HUES64 (cell line): ENCODE measurements around the gene DPP9.

ENCODE experiments used
- H3K27ac ChIP-seq: 2 replicates; pipeline ENCODE4 v1.7.0; 2013; ENCODE audit warnings: low read depth, low read length, inconsistent platforms
- H3K27me3 ChIP-seq: 2 replicates; pipeline ENCODE4 v1.6.1; 2013; ENCODE audit warnings: mild to moderate bottlenecking, low read length; ENCODE audit not compliant: insufficient read depth
- H3K36me3 ChIP-seq: 2 replicates; pipeline ENCODE4 v1.6.1; 2013; ENCODE audit warnings: mild to moderate bottlenecking, low read length; ENCODE audit not compliant: insufficient read depth
- H3K4me1 ChIP-seq: 2 replicates; pipeline ENCODE4 v1.6.1; 2013; ENCODE audit warnings: mild to moderate bottlenecking, low read length, moderate library complexity; ENCODE audit not compliant: insufficient read depth
- H3K4me3 ChIP-seq: 2 replicates; pipeline ENCODE4 v1.5.1; 2013; ENCODE audit warnings: mild to moderate bottlenecking, low read length, moderate library complexity
- H3K9ac ChIP-seq: 2 replicates; pipeline ENCODE4 v1.6.1; 2013; ENCODE audit warnings: mild to moderate bottlenecking, low read depth, low read length
- H3K9me3 ChIP-seq: 2 replicates; pipeline ENCODE4 v1.6.1; 2013; ENCODE audit warnings: low read depth, low read length; ENCODE audit not compliant: insufficient read depth
- WGBS: fragments of 150-250, 120-280 bp; methylation state at CpG from one replicate; pipeline ENCODE4 v1.1.7; 2013; ENCODE audit warnings: missing lambda C conversion rate; 5-methylcytosine and 5-hydroxymethylcytosine counted together

DPP9 gene

GRCh38 chr19:4707322-4707721, 16.3 kb downstream of the DPP9 start:
- Histone ChIP-seq H3K9ac (no peak overlapping the region), H3K27ac (no peak overlapping the region), H3K36me3 (peaks cover 69% of the 10 kb centered on the region), H3K4me3 (no peak overlapping the region), H3K4me1 (no peaks in the 10 kb centered on the region), H3K27me3 (no peaks in the 10 kb centered on the region), H3K9me3 (no peaks in the 10 kb centered on the region)
- WGBS: 94% methylated on average over 12 of the region's 12 CpGs

- Histone ChIP-seq H3K27ac (no peak overlapping the region), H3K4me1 (no peaks in the 10 kb centered on the region), H3K4me3 (no peak overlapping the region), H3K9me3 (no peaks in the 10 kb centered on the region), H3K27me3 (no peaks in the 10 kb centered on the region), H3K36me3 (peaks cover 72% of the 10 kb centered on the region), H3K9ac (no peak overlapping the region)
- WGBS: 95% methylated on average over 19 of the region's 19 CpGs
Measured at GRCh38 chr19:4705413-4706131, 18.1 kb downstream of the DPP9 start.

GRCh38 chr19:4704317-4704673, 19.3 kb downstream of the DPP9 start:
- no peak overlapping the region for H3K9ac ChIP-seq
- no peak overlapping the region for H3K4me3 ChIP-seq
- H3K36me3 ChIP-seq: peaks cover 73% of the 10 kb centered on the region
- no peaks in the 10 kb centered on the region for H3K4me1 ChIP-seq
- no peaks in the 10 kb centered on the region for H3K27me3 ChIP-seq
- H3K27ac ChIP-seq: no peak overlapping the region
- no peaks in the 10 kb centered on the region for H3K9me3 ChIP-seq
- 90% methylated on average over 9 of the region's 9 CpGs for WGBS

- WGBS: 95% methylated on average over 28 of the region's 28 CpGs
- Histone ChIP-seq H3K27ac (no peak overlapping the region), H3K9me3 (no peaks in the 10 kb centered on the region), H3K27me3 (no peaks in the 10 kb centered on the region), H3K9ac (no peak overlapping the region), H3K4me3 (no peak overlapping the region), H3K4me1 (no peaks in the 10 kb centered on the region), H3K36me3 (peaks cover 73% of the 10 kb centered on the region)
Measured at GRCh38 chr19:4703671-4704316, 19.8 kb downstream of the DPP9 start.

- Histone ChIP-seq H3K9me3 (no peaks in the 10 kb centered on the region), H3K9ac (no peak overlapping the region), H3K36me3 (peaks cover 78% of the 10 kb centered on the region), H3K27me3 (no peaks in the 10 kb centered on the region), H3K27ac (no peak overlapping the region), H3K4me3 (no peak overlapping the region), H3K4me1 (no peaks in the 10 kb centered on the region)
- 94% methylated on average over 10 of the region's 11 CpGs for WGBS
Measured at GRCh38 chr19:4702764-4703163, 20.9 kb downstream of the DPP9 start.

- H3K27ac ChIP-seq: no peak overlapping the region
- H3K9me3 ChIP-seq: no peaks in the 10 kb centered on the region
- H3K27me3 ChIP-seq: no peaks in the 10 kb centered on the region
- no peak overlapping the region for H3K9ac ChIP-seq
- 86% methylated on average over 8 of the region's 8 CpGs for WGBS
- H3K4me3 ChIP-seq: no peak overlapping the region
- peaks cover 86% of the 10 kb centered on the region for H3K36me3 ChIP-seq
- H3K4me1 ChIP-seq: no peaks in the 10 kb centered on the region
Measured at GRCh38 chr19:4701557-4701956, 22.1 kb downstream of the DPP9 start.

GRCh38 chr19:4700693-4700970, 23.0 kb downstream of the DPP9 start:
- Histone ChIP-seq H3K9ac (no peak overlapping the region), H3K4me3 (no peak overlapping the region), H3K9me3 (no peaks in the 10 kb centered on the region), H3K36me3 (peaks cover 87% of the 10 kb centered on the region), H3K27me3 (no peaks in the 10 kb centered on the region), H3K4me1 (no peaks in the 10 kb centered on the region), H3K27ac (no peak overlapping the region)
- 91% methylated on average over 11 of the region's 11 CpGs for WGBS

GRCh38 chr19:4699826-4700692, 23.6 kb downstream of the DPP9 start:
- Histone ChIP-seq H3K27ac (no peak overlapping the region), H3K4me1 (no peaks in the 10 kb centered on the region), H3K9me3 (no peaks in the 10 kb centered on the region), H3K9ac (no peak overlapping the region), H3K36me3 (peaks cover 88% of the 10 kb centered on the region), H3K27me3 (no peaks in the 10 kb centered on the region), H3K4me3 (no peak overlapping the region)
- 95% methylated on average over 33 of the region's 33 CpGs for WGBS

GRCh38 chr19:4697304-4697703, 26.3 kb downstream of the DPP9 start:
- 97% methylated on average over 14 of the region's 14 CpGs for WGBS
- H3K27me3 ChIP-seq: no peaks in the 10 kb centered on the region
- no peak overlapping the region for H3K9ac ChIP-seq
- H3K27ac ChIP-seq: no peak overlapping the region
- H3K4me1 ChIP-seq: no peaks in the 10 kb centered on the region
- peaks cover 83% of the 10 kb centered on the region for H3K36me3 ChIP-seq
- H3K9me3 ChIP-seq: no peaks in the 10 kb centered on the region
- no peak overlapping the region for H3K4me3 ChIP-seq

GRCh38 chr19:4695224-4695731, 28.4 kb downstream of the DPP9 start:
- Histone ChIP-seq H3K27me3 (no peaks in the 10 kb centered on the region), H3K27ac (no peak overlapping the region), H3K4me1 (no peaks in the 10 kb centered on the region), H3K4me3 (no peak overlapping the region), H3K9me3 (no peaks in the 10 kb centered on the region), H3K9ac (no peak overlapping the region), H3K36me3 (peaks cover 72% of the 10 kb centered on the region)
- WGBS: 94% methylated on average over 19 of the region's 19 CpGs
